Activated CD8-positive, alpha-beta memory T cell treated with anti-CD3 and anti-CD28 coated beads, Interleukin-2, amount 50 U/mL, for 24 hours (primary cell): ENCODE results near the gene GSDME.

Experiments
- DNase-seq: peaks from one replicate; pipeline ENCODE4 v3.0.0-alpha.2; 2020; ENCODE audit errors: extremely low read depth

GSDME gene

DNA sequence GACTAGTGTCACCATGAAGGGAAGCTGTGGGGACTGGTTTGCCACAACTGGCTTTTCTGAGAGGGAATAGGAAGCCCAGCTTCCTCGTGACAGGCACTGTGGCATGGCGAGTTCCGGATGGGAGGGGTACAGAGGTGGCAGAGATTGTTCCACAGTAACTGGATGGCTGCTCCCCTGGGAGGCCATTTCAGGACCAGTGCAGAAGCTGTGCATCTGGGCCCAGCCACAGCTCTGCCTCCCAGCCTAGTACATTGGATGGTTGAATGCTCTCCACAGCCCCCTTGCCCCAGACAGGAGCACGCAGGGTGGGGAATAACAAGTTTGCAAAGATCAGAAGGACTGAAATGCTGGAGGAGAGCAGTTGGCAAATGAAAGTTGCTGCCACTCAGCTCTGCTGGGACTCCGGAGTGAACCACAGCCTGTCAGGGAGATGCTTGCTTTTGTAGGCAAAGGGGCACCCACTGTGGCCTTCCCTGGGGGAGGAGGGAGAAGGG lies 51.8 kb downstream of the GSDME start:
- DNase-seq: no peak

DNA sequence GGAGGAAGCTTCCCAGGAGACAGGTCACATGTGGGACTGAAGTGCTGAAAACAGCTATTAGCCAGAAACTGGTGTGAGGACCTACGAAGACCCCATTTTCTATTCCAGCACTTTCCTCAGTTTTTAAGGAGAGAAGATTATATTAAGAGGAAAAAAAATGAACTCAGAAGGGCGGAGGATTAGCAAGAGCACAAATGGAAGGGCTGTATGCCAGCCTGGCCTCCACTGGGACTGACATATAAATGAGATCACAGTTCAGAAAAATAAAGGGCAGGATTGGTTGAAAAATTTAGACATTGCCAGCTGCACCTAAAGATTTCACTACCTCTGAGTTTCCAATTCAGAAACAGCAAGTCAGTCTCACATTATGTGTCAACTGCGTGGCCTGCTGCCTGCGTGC lies 53.0 kb downstream of the GSDME start:
- DNase-seq: no peak

DNA sequence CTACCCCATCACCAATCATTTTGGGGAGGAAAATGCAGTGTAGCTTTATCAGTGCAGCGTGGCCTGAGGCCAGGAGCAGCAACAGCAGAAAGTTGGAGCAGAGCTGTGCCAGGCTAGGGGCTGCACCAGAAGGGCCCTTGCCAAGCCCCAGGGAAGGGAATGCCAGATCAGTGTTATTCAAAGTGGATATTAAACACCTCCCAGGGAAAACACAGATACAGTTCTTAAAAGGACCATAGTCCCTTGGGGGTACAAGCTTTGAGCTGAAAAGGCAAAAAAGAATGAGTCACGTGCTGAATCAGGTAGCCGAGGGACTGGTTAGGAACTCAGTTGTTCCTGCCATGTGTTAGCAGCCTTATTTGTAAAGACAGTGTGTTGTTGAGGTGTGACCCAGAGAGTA lies 54.0 kb downstream of the GSDME start:
- no peak for DNase-seq

DNA sequence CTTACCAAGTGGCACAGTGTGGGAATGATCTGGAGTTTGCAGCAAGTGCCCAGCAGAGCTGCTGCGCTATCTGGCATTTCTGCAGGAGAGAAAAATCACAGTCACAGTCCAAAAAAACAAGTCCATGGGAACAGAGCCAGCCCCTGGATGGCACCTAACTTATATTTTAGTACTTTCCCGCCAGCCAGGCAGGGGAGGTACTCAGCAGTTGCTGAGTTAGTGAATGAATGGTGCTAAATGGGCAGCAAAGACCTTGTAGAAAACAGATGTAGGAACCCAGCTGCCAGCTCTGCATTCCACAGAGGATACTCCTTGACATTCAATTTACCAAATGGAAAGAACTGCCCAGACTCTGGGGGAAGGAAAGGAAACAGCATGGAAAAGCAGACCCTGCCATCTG lies 54.5 kb downstream of the GSDME start:
- DNase-seq: no peak

DNA sequence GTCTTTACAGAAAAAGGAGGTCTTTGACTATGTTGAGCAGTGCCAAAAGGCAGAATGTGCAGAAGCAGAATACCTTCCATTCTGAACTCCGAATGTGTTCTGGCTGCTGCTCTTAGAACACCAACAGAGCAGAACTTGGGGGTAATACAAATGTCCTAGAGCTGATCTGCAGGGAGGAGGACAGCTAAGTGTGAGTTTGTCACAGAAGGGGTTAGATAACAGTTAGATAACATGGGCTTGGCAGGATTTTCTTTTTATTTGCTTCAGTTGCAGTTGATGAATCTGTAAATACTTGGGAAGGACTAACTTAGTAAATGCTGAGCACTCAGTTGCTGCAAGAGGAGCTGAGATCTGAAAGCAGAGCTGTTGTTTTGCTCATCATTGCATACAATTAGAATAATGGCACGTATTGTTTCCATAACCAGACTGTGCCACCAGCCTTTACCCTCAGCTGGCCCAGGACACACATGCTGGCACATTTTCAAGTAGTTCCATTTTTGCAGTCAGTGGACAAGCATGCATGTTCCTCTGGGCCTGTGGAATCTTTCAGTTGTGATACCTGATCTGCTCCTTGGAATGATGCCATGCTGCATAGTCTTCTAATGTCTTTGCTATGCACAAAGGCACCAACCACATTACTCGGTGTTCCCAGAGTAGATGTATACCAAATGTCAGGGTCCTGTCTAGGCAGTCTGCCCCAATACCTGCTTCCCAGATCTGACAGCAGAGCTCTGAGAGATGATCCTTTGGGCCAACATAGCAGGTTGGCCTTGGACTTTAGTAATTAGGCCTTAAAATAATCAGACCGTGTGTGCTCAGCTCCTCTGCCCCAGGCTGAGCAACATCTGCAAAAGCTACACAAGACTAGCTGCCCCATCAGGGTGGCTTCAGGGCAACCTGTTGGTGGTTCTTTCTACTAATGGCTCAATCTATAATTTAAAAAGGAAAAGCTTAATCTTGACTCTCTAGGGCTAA lies 55.7 kb downstream of the GSDME start:
- no peak for DNase-seq

DNA sequence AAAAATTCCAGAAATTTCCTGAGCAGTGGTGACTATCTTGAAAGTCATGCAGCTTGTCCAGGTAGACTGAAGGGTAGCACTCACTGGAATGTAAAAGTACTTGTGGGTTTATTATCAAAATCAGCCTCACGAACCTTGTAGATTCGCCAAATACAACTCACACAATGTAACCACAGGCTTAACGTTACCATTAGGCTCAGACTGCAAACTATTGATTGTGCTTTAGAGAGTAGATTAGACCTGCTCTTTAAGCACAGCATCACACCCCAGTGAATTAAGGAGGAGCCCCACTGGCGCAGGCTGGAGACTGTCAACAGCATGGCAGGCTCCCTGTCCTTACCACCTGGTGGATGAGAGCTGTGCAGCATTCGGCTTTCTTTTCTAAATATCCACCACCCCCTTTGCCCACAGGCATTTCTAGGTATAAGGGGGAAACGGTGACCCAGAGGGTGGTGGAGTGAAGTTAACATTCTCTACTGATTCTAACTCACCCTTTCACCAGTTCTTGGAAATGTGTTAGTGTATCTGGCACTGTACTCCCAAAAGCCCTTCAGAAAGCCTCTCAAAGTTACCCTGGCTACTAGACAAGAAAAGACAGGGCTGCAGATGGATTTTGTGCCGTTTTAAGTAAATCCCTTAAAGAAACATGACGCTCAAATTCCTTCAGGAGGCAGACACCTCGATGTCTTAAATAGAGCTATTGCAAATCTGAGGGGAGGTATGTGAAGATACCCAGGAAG lies 56.6 kb downstream of the GSDME start:
- no peak for DNase-seq

DNA sequence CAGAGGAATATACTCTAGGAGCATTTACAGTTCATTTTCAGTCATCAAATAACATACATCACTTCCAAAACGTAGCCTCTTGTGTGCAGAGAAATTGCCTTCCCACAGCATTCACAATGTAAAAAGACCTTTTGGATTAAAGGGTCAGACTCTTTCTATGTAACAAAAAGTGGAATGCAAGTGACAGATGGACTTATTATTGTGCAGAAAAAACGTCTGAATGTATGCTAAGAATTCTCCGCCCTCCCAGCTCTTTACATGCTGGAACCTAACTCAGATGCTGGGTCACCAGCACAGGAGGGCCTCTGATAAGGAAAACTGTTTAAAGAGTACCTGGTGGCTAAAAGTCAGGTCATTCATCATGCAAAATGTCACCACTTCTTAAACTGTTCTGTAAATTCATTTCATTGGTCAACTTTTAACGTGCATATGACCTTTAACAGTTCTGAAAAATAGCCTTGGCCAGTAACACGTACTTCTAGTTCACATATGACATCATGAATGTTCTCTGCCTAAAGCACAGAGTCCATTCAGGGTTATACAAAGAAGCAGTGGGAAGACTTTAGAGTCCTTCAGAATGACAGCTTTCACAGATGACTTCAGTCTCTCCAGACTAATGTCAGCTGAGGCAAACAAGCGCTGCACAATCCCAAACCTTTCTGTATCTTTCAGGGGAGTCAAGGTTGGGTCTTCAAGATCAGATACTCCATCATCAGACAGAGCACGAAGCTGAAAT lies 58.6 kb downstream of the GSDME start:
- no peak for DNase-seq

DNA sequence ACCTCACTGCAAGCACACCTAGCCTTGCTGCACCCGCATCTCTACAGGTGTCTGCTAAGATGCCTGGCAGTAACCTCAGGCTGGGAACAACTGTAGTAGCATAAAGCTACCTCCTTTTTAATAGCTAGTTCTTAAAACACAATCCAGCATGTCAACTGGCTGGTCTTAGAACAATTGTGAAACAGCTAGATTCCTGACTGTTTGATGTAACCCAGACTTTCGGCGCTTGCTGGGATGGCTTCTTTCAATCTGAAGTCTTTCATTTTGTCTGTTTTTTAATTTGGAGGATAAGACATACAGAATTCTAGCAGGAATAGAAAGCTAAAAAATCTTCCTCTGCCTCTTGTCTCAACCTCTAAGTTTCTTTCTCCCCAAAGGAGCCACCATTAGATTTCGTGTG lies 59.8 kb downstream of the GSDME start:
- no peak for DNase-seq

DNA sequence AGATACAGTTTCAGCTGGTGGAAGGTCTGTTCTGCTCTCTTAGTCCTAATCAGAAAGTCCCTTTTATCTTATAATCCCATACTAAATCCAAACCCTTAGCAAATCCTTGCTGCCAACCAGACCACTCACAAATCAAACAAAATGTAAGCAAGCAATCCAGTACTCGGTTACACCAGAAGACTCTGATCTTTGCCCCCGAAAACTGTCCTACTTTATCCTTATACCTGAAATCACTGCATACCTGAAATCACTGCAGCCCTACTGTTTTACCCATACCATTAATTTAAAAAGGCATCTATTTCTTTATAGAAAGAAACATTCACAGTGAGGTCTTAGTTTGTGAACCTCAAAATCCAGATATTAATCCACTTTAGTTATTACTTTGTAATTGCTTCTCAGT lies 64.7 kb downstream of the GSDME start:
- DNase-seq: no peak

DNA sequence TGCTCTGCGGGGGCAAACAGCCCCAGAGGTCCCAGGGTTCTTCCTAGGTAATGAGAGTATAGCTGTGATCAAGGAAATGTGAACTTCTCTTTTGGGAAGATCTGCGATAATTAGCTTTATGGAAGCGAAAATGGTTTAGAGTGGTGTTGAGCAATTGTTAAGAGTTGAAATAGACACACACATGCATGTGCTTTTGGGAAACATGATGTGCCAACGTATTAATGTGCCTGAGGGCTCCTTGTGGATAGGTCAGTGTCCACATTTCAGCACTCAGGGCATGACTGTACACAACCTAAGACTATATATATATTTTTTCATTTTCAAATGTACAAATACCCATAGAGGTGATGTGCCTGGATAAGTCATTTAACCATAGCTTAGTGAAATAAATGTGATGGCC lies 67.0 kb downstream of the GSDME start:
- DNase-seq: no peak

DNA sequence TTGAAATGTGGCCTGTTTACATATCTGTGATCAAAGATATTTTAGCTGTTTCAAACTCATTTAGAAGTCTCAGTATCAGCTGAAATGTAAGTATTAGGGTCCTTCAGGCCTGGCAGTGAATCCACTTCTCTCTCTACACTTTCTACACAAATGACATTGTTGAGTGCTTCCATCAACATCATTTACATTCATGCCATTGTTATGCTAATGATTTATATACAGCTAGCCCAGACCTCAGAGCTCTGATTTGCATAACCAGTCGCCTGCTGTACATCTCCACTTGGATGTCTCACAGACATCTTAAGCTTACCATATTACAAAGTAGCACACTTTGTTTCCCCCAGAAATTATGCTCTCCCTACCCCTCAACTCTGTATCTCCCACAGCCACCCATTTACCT lies 71.6 kb downstream of the GSDME start:
- no peak for DNase-seq

DNA sequence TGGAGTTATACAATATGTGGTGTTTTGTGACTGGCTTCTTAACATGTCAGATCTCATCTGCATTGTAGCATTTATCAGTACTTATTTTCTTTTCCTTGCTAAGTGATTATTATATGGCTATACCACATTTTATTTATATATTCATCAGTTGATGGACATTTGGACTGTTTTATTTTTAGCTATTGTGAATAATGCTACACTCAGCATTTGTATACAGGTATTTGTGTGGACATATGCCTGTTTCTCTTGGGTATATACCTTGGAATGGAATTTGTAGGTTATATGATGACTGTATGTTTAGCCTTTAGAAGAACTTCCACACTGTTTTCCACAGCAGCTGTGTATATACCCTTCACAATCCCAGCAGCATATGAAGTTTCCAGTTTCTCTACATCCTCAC lies 86.5 kb downstream of the GSDME start:
- no peak for DNase-seq

DNA sequence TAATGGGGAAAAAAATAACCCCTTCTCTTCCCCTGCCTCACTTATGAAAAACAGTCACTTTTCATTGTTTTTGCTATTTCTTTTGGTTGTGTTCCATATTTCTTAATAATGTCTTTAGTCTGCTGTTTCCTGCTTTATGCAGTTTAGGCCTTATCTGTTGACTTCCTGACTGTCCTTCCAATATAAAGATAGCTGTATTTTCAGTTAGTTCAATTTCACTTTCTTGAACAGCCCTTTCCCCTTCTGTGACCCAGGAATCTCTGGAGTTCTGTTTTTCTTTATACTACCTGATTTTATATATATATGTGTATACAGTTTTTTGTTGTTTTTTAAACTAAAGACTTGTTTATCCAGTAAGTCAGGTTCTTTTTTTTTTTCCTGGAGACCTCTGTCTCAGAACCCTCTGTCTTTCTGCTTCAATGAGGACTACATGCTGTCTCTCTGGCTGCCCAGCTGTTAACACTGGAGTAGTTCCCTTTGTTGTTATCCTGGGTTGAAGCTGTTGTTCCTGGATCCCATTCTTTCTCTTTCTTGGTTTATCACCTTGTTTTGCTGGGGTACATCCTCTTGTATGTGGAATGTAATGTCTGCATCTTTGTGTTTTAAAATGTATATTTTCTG lies 87.2 kb downstream of the GSDME start:
- DNase-seq: no peak

DNA sequence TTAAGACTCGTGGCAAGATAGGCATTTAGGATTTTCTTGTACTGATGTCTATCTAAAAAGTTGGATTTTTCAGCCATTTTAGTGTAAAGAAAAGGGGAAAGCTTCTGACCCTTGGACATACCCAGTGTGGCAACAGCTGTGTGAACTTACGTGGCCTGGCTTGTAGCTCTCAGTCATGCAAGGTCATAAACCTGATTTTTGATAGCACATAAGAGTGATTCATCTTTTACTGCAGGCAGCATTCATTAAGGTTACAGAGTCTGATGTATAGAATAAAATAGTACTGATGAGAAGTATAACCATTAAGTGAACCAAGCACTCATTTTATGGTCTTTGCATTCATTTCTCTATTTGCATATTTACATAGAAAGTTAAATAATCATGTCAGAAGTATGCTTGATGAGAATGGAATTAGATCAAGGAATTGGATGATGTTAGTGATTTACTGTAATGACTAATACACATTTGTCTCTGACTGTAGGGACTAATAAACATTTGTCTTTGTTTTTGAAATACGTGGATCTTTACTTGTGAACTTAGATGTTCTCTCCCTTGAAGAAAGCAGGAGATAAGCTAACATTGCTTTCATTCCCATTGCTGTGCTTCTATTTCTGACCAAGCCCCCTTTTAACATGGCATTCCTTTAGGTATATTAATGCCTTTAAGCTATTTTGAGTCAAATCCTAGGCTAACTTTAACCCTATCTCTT lies 88.2 kb downstream of the GSDME start:
- DNase-seq: no peak

DNA sequence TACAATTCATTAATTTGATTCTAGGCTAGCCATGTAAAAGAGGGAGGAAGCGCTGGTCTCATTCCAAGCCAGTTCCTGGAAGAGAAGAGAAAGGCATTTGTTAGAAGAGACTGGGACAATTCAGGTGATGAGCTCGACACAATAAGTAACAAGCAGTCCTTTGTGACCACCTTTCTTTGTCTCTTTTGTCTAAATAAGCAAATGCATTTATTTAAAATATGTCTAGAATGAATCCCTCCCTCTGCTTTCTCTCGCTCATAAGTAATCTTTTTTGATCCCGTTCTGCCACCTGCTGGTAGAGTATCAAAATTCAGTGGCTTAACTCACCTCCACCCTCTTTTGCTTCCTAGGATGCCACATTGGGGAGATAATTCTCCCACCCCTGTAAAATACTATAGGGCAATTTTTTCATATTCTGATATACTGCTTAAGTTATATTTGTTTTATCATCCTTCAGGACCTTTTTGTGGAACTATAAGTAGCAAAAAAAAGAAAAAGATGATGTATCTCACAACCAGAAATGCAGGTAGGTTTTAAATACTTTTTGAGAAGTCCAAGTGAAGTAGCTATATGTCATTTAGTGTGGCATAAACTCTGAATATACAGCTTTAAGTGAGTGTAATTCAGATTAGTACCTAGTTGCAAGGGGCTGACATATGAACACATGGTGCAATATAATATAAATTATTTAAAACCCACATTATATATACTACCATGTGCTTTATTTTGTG lies 91.5 kb downstream of the GSDME start:
- DNase-seq: peak; percentile 3

DNA sequence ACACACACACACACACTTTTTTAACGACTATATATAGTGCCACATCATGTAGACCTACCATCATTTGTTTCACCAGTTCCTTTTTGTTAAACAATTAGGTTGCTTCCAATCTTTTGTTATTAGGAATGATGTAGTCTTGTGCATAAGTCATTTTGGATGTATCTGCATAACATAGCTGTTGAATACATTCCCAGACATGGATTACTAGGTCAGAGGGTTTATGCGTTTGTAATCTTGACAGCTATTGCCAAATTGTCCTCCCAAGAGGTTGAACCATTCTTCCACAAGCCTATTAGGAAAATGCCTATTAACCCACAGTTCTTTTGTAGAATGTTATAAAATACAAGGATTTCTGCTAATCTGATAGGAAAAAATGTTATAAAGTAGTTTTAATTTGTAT lies 96.7 kb downstream of the GSDME start:
- no peak for DNase-seq

DNA sequence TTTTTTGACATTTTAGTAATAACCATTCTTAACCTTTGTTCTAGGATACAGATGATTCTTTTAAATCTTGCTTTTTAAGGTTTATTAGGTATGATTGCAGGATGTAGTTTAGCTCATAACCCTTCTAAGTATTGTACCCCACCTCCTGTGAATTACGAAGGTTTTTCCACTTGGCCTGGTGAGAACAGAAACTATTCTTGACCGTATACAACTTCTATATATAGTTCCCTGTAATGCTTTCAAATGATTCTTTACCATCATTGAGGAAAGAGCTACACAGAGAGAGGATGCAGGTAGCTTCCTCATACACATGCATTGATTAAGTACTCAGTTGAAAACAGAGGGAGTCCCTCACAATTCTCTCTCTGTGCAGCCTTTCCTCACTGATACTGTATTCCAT lies 97.8 kb downstream of the GSDME start:
- DNase-seq: no peak

DNA sequence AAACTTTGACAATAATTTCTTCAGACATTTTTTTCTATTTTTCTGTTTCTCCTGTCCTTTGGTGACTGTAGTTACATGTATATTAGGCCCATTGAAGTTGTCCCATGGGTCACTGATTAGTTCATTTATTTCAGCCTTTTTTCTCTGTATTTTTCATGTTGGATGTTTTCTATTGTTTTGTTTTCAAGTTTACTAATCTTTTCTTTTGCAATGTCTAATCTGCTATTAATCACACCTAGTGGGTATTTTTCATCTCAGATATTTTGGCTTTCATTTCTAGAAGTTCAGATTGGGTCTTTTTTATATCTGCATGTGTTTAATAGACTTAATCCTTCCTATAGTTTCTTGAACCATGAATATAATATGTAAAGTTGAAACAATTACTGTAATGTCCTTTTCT lies 99.3 kb downstream of the GSDME start:
- no peak for DNase-seq

DNA sequence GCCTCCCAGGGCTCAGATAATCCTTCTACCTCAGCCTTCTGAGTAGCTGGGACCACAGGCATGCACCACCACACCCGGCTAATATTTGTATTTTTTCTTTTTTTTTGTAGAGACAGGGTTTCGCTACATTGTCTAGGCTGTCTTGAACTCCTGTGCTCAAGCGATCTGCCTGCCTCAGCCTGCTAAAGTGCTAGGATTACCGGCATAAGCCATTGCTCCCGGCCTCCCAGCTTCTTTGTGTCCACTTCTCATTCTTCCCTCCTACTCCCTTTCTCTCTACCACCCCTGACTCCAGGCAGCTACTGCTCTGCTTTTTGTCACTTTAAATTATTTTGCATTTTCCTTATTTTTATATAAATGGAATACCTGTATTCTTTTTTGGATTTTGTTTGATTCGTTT lies 100.7 kb downstream of the GSDME start:
- no peak for DNase-seq

DNA sequence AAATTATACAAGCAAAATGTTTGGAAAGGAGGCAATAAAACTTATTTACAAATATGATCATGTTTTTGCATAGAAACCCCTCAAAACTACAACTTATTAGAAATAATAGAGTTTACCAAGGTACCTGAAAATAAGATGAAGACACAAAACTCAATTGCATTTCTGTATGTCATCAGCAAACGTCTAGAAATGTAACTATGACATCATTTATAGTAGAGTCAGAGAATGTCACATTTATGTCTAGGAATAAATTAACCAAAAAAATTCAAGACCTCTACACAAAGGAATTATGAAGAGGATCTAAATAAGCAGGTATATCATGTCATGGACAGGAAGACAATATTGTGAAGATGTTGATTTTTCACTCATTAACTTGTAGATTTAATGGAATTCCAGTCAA lies 103.0 kb downstream of the GSDME start:
- DNase-seq: no peak
